ENCODE measurements around the gene PSD. TPM values are rescaled to one million over a fixed set of nuclear protein-coding genes. Genes with fewer than 3 reads are reported as not detected.

The PSD gene
- total and polyA plus RNA-seq, 3 donors from 2014 or later: 17.7 to 22.7 (median 22.0) TPM

GRCh38 chr10:102411341-102412255 lies 7.0 kb downstream of the PSD start:
- intact Hi-C loops (cut with DNase I; ENCODE audit: low total_unique reads): no loop called here
- H3K4me1 ChIP-seq: peaks cover 10% of the 10 kb centered on the region
- TF ChIP-seq POLR2A (IDR thresholded peaks at IDR 0.05) (no peak), CTCF (IDR thresholded peaks at IDR 0.05) (no peak)
- no peak overlapping the region for H3K27ac ChIP-seq
- no peak overlapping the region for H3K4me3 ChIP-seq
- no peaks in the 10 kb centered on the region for H3K27me3 ChIP-seq
- 59 to 75% methylated on average over 5 to 14 of the region's 14 CpGs for WGBS, 2 donors
- no peak for DNase-seq
- no peaks in the 10 kb centered on the region for H3K9me3 ChIP-seq
- H3K36me3 ChIP-seq (ENCODE audit: low read depth, missing control alignments): no peaks in the 10 kb centered on the region

GRCh38 chr10:102410429-102411073 lies 8.0 kb downstream of the PSD start:
- intact Hi-C loops (cut with DNase I; ENCODE audit: low total_unique reads): no loop called here
- H3K36me3 ChIP-seq (ENCODE audit: low read depth, missing control alignments): no peaks in the 10 kb centered on the region
- TF ChIP-seq CTCF (IDR thresholded peaks at IDR 0.05) (no peak), POLR2A (IDR thresholded peaks at IDR 0.05) (no peak)
- 0 to 3% methylated on average over 10 to 48 of the region's 48 CpGs for whole genome bisulfite sequencing, 2 donors
- peaks cover 10% of the 10 kb centered on the region for H3K4me1 ChIP-seq
- no peaks in the 10 kb centered on the region for H3K9me3 ChIP-seq
- no peaks in the 10 kb centered on the region for H3K27me3 ChIP-seq
- peak; percentile 56 for DNase-seq
- peak overlapping the region; percentile 19 to 56 for H3K4me3 ChIP-seq
- peak overlapping the region; percentile 47 to 56 for H3K27ac ChIP-seq

- DNase-seq: no peak
- intact Hi-C loops (cut with DNase I; ENCODE audit: low total_unique reads): no loop called here
- Histone ChIP-seq H3K4me3 (peak overlapping the region; percentile 39 to 56), H3K27me3 (no peaks in the 10 kb centered on the region), H3K4me1 (peaks cover 10% of the 10 kb centered on the region), H3K27ac (peak overlapping the region; percentile 47 to 56), H3K36me3 (ENCODE audit: low read depth, missing control alignments) (no peaks in the 10 kb centered on the region), H3K9me3 (no peaks in the 10 kb centered on the region)
- no peak for TF ChIP-seq CTCF (IDR thresholded peaks at IDR 0.05)
- no peak for TF ChIP-seq POLR2A (IDR thresholded peaks at IDR 0.05)
- 19 to 29% methylated on average over 9 to 23 of the region's 24 CpGs for WGBS, 2 donors
These were observed 8.8 kb downstream of the PSD start for GRCh38 chr10:102409604-102410428.

GRCh38 chr10:102408728-102409603 lies 9.6 kb downstream of the PSD start:
- peak; percentile 69 for DNase-seq
- intact Hi-C loops (cut with DNase I; ENCODE audit: low total_unique reads): no loop called here
- peaks cover 10% of the 10 kb centered on the region for H3K4me1 ChIP-seq
- no peak for TF ChIP-seq POLR2A (IDR thresholded peaks at IDR 0.05)
- no peak for TF ChIP-seq CTCF (IDR thresholded peaks at IDR 0.05)
- WGBS, 2 donors: 0 to 1% methylated on average over 18 to 81 of the region's 103 CpGs
- H3K9me3 ChIP-seq: no peaks in the 10 kb centered on the region
- H3K4me3 ChIP-seq: peak overlapping the region; percentile 39 to 47
- H3K27ac ChIP-seq: peak overlapping the region; percentile 29 to 39
- H3K36me3 ChIP-seq (ENCODE audit: low read depth, missing control alignments): no peaks in the 10 kb centered on the region
- H3K27me3 ChIP-seq: no peaks in the 10 kb centered on the region
